DMS79 (cell line): Measurements from ENCODE around the gene CHMP1A.
A peak's percentile ranks its signal among the peaks of the same experiment; 100 is the strongest.
"Not testable (repeated sequence)": the region's sequence is repeated elsewhere in the genome, so short reads cannot be mapped to it uniquely, and the experiment has no call there.

Source experiments
- DNase-seq: peaks from one replicate; lab custom pipeline; 2025; lab: John Stamatoyannopoulos, UW

CHMP1A gene

DNA sequence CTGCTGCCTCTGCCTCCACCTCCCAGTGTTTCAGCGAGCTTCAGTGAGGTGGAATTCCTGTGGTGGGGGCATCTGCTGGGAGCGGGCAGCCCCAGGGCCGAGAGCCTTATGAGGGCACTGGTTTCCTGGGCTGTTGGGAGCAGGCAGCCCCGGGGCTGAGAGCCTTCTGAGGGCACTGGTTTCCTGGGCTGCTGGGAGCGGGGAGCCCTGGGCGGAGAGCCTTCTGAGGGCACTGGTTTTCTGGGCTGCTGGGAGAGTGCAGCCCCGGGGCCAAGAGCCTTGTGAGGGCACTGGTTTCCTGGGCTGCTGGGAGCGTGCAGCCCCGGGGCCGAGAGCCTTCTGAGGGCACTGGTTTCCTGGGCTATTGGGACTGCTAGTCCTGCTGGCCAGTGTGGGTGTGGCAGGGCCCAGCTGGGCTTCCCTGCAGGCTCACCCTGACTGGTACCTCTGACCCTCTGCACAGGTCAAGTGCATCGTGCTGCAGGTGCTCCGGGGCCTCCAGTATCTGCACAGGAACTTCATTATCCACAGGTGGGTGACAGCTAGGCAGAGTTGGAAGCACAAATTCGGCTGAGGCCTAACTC is 34.6 kb upstream of the CHMP1A start:
- no peak for DNase-seq

- no peak for DNase-seq
Observed at GRCh38 chr16:89691231-89691985, 33.9 kb upstream of the CHMP1A start.

GRCh38 chr16:89690392-89690901 is 32.9 kb upstream of the CHMP1A start:
- no peak for DNase-seq

DNA sequence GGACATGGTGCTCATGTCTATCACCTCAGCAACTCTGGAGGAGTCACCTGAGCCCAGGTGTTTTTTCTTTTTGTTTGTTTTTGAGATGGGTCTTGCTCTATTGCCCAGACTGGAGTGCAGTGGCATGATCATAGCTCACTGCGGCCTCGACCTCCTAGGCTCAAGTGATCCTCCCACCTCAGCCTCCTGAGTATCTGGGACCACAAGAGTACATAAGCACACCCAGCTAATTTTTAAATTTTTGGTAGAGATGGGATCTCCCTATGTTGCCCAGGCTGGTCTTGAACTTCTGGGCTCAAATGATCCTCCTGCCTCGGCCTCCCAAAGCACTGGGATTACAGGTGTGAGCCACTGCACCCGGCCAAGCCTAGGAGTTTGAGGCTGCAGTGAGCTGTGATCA is 32.1 kb upstream of the CHMP1A start:
- not testable (repeated sequence) for DNase-seq

GRCh38 chr16:89689142-89689541 is 31.6 kb upstream of the CHMP1A start:
- DNase-seq = no peak

GRCh38 chr16:89688395-89688794 is 30.9 kb upstream of the CHMP1A start:
- DNase-seq = no peak

- DNase-seq = peak; percentile 7
Observed at GRCh38 chr16:89687092-89687940, 29.8 kb upstream of the CHMP1A start.

- peak; percentile 34 for DNase-seq
Observed at GRCh38 chr16:89686520-89687091, 29.1 kb upstream of the CHMP1A start, which contains the start of gene CDK10. Gene CDK10, plus strand, starts transcription at chr16:89686689. Its CDS starts 22 bp downstream, at chr16:89686711.

DNA sequence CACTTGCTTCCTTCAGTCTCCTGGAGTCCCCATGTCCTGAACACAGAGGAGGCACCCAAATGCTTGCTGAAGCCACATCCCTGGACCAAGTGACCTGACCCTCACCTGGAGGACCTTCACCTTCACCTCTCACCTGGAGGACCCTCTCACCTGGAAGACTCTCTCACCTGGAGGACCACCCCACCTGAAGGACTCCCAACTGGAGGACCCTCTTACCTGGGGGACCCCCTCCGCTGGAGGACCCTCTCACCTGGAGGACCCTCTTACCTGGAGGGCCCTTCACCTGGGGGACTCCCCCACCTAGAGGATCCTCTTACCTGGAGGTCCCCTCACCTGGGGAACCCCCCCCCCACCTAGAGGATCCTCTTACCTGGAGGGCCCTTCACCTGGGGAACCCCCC is 28.4 kb upstream of the CHMP1A start:
- no peak for DNase-seq

DNA sequence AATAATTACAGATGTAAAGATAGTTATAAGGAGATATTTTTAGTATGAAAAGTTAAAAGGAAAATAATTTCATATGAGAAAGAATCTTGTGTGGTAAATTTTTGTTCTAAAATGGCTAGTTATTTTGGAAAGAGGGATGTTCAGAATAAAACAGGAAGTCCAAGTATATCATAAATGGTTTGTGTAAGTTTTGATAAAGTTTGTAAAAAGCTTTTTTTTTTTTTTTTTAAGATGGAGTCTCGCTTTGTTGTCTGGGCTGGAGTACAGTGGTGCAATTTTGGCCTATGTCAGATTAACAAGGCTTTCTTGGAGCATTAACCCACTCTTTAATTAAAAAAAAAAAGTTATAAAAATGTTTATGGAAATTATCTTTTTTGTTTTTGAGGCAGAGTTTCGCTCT is 20.8 kb upstream of the CHMP1A start:
- DNase-seq = no peak

GRCh38 chr16:89672177-89672941 is 14.9 kb upstream of the CHMP1A start:
- DNase-seq = no peak

- not testable (repeated sequence) for DNase-seq
Observed at GRCh38 chr16:89671565-89671964, 14.1 kb upstream of the CHMP1A start.

DNA sequence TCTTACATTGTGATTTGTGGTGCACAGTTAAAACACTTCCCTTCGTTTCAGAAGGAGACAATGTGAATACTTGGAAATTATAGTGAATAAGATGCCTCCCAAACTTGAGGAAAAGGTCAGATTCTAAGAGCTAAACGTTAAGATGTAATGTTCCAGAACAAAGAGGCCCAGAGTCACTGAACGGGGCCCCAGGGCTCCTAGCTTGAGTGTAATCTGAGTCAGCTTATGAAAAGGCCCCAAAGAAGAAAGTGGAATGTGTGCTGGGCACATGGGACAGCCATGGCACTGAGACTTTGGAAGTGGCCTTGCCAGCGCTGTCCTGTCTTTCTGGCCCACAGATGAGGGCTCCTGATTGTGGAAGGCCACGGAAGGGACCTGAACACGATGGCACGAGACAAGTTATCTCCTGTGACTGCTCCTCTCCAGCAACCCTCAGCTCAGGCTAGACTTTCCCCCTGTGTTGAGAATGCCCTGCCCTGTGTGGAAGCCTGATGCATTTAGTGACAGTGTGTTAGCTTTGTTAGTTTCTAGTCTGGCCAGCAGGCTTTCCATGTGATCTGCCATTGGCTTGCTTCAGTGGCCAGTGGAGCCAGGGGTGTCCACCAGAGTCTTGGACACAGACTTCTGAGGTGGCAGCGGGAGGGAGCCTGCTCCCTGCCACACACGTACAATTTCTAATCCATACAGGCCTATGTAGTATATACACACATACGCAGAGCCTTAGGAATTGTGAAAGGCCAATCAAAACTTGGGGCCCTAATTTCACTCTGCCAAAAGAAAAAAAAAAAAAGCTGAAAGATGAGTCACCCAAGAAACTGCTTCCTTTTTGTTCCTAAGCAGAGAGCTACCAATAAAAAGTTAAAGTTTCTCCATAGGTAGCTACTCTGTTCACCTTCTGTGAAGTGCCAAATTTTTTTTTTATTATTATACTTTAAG is 13.3 kb upstream of the CHMP1A start:
- no peak for DNase-seq

DNA sequence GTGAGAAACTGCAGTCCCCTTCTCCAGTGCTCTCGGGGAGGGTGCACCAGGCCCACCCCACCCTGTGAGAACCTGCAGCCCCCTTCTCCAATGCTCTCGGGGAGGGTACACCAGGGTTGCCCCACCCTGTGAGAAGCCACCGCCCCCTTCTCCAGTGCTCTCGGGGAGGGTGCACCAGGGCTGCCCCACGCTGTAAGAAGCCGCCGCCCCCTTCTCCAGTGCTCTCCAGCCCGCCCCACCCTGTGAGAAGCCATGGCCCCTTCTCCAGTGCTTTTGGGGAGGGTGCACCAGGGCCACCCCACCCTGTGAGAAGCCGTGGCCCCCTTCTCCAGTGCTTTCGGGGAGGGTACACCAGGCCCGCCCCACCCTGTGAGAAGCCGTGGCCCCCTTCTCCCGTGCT is 12.2 kb upstream of the CHMP1A start:
- no peak for DNase-seq

GRCh38 chr16:89668790-89669158 is 11.3 kb upstream of the CHMP1A start:
- no peak for DNase-seq

DNA sequence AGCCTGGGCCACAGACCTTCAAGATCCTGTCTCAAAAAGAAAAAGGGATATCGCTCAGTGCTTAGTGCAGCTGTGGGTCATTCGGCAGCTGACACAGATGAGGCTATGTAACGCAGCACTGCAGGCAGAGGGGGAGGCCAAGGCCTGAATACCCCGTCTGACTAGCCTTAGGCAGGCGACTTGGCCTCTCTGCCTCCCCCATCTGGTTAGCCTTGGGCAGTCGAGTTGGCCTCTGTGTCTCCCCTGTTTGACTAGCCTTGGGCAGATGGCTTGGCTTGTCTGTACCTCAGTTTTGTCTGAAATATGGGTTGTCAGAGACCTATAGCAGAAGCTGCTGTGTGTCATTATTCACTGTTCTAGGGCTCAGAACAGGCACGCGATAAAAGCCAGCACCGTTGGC is 10.1 kb upstream of the CHMP1A start:
- no peak for DNase-seq

GRCh38 chr16:89667000-89667399 is 9.5 kb upstream of the CHMP1A start:
- not testable (repeated sequence) for DNase-seq

- DNase-seq = not testable (repeated sequence)
Observed at GRCh38 chr16:89664238-89664637, 6.7 kb upstream of the CHMP1A start.

- DNase-seq = no peak
Observed at GRCh38 chr16:89661215-89661614, 3.7 kb upstream of the CHMP1A start.

DNA sequence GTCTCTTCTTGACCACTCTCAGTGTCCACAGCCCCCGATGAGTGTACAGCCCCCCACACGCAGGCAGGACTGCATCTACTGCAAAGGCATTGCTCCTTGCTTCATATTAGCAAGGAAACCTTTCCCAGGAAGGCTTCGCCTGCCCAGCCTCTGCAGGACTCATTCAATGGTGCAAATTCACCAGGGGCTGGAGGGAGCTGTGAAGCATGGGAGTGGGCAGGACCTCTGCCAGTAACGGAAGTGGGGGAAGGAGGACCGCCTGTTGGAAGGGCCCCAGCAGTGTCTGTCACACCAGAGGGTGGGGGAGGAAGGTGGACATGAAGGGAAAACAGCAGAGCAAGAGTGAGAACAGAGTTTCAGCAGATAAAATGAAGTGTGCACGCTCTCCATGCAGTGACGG is 2.6 kb upstream of the CHMP1A start:
- no peak for DNase-seq
